Measurements from ENCODE around the gene SMYD3.
A peak's percentile ranks its signal among the peaks of the same experiment; 100 is the strongest.

The SMYD3 gene

DNA sequence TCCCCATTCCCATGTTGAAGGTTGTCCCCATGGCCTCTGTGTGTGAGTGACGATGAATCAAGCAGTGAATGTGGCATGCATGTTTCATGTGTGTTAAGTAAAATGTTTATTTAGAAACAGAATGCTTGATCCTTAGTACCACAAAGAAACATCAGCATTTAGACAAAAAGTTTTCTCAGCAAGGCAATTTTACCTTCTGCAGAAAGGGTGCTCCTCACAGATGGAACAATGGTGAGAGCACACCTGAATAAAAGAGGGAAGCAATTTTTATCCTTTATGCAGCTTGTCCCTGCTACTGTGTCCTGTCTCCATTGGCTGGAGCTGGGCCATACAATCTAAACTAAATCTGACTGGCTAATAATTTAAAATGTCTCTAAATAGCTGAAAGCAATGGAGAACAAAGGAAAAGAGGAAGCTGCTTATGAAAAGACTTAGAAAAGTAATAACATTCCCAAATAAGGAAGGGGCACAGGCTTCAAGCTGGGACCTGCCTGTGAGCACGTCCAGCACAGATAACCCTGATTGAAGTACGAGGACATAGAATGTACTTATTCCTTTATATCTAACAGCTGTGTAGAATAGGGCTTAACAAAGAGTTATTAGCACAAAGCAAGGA, 8.4 kb upstream of the SMYD3 start:
- no peak for DNase-seq

DNA sequence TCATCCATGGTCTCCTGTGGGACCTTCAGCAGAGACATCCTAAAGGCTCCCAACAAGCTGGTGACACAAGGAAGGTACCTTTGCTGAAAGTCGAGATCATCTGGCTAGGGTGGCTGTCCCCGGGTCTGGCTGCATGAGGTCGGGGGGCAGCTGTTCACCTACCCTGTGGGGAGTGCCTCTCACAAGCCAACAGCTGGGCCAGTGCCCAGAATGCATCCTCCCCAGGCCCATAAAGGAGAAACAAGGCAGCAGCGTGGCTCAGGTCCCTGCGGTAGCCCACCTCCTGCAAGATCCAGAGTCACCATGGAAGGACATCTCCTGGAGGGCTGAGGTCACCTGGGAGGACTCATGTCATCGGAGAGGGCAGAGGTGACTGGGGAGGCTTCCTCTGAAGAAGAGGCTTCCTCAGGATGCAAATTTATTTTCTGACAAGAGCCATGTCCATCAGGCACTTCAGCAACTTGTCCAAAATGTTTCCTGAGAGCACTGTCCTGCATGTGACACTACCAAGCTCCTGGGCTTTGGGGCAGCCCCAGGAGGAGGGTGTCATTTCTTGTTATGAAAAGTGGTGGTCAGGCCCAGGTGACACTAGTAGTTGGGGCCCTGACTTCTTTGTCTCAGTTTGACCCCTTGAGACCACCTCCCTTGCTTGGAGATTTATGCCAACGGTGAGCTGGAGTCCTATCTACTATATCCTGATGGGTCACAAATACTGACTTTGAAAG, 6.7 kb upstream of the SMYD3 start:
- DNase-seq = no peak

DNA sequence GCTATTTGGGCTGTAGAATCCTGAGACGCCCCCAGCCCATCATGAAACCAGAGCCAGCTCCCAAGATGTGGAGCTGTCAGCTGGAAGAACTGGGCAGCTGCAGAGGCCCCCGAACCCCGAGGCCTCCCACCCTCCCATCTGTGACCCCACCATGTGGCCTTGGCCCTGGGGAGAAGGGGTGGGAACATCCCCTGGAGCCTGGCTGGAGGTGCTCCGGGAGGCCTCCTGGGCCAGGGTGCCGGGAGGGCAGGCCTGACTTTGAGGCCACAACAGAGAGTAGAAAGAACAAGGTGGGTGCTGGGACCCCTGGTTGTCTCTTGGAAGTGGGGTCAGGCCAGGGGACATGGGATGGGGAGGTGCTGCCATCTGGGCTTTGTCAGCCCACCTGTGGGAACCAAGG, 6.0 kb upstream of the SMYD3 start:
- no peak for DNase-seq

DNA sequence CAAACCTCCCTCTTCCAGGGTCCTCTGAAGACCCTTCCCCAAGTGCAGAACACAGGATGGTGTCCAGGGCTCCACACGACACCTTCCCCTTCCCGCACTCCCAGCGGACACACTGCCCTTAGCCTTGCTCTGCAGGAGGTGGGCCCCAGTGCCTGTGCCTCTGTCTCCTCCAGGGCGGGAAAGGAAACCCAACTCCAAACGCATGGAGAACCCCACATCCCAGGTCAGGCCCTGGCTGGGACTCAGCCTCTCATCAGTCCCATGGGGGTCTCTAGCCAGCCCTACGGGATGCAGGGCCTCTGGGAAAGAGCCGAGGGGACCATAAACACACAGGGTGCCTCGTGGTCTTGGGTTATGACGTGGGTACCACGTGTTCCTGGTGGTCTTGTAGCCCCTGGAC, 5.6 kb upstream of the SMYD3 start:
- DNase-seq = no peak

DNA sequence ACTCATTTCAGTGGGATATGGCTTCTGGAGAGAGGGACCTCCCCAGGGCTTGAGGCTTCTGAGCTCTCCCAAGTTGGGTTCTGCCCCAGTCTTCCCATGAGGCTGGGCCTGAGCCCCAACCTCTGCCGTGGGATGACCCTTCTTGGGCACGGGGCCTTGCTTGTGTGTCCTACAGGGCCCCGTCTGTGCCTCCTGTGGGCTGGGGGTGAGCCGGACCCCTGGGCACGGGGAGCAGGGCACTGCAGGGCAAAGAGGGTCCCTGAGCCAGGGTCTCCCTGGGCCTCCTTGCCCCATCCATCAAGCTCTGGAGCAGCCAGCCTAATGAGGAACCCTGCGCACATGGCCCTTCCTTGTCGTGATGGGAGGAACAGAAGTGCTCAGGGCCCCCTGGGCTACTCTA, 5.2 kb upstream of the SMYD3 start:
- no peak for DNase-seq

DNA sequence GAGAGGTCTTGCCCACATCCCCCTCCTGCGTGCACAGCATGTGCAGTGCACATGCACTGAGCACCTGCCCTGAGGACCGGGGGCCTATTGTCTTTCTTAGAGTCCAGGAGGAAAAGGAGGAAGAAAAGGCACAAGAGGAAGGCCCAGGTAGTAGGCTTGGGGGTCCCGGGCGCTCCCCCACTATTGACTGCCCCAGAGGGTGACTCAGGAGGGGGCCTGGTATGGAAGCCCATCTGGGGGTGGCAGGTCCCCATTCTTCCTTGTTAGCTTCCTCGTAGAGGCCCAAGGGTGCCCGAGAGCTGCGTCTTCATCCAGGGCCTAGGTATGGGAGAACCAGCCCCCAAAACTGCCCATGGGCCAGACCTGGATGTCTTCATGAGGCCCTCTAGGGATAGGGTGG, 4.1 kb upstream of the SMYD3 start:
- no peak for DNase-seq

DNA sequence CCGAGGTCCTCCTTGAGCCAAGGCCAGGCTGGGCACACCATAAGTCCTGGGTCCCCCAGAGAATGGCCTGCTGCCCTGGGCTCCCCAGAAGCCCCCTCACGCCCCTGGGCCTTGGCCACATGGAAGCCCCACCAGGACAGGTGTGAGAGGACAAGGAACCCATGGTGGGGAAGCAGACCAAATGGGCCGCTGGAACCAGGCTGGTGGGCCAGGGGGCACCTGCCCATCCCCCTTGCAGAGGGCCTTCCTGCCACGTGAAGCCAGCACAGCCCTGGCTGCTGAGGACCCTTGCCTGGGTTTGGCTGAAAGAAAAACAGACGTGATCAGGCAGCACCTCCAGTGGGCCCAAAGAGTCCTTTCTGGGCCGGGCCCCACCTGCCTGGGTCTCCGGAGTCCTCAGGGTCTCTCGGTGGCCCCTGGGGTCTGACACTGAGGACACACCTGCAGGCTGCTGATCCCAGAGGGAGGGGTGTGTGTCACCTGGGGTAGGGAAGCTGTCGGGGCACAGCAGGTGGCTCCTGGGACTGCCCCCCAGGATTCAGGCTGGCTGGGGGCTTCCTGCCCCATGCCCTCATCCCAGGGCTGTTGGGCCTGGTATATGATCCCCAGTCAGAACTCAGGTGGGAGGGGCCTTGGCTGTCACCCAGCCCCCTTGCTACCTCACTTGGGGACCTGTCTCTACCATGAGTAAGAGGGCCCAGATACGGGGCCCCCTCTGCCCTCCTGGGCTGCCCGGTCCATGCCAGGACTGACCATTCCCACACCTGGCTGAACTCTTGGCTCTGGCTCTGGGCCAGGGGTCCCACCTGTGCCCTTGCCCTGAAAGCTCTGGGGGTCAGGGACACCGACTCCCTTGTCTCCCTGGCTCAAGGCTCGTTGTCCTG, 3.3 kb upstream of the SMYD3 start:
- DNase-seq = no peak

DNA sequence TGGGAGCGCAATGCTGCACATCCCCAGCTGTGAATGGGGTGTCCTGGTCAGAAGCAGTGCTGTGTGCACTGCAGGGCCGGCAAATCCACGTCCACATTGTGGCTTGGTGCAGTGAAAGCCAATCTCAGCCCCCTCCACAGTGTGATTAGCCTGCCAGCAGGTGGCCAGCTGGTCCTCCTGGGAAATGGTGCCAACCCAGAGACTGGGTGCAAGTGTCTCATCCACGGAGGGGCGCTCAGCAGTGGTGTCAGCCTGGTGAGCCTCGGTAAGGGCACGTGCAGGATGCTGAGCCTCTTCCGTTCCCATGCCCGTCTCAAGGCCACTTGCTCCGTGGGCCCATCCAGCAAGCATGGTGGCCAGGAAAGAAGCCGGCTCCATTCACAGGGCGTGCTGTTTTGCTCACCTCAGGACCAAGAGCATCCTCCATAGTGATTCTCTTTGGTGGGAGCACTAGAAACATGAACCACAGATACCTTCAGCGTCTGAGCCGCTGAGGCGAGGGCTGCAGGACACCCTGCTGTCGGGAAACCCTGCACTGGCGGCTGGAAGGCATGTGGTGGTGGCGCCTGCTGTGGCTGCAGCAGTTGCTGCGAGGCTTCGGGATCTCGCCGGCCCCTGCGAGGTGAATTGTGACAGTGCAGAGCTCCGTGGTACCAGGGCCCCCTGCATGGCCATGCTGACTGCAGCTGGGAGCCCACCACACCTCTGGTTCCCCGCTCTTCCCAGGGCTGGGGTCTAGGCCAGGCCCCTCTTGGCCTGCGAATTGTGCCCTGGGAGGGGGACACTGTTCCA, 2.0 kb upstream of the SMYD3 start:
- DNase-seq = no peak

DNA sequence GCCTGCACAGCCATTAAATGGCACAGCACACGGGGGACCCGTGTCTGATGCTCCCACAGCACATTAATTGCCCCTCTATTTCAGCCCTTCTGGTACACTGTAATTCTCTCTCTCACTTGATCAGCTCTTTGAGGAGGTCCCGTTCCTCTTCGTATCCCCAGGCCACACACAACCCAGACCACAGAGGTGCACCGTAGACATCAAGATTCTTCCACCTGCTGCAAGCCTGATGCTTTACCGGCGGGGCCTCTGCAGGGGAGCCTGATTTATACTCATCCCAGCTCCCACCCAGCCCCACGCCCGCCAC, 759 bp downstream of the SMYD3 start:
- DNase-seq = no peak

DNA sequence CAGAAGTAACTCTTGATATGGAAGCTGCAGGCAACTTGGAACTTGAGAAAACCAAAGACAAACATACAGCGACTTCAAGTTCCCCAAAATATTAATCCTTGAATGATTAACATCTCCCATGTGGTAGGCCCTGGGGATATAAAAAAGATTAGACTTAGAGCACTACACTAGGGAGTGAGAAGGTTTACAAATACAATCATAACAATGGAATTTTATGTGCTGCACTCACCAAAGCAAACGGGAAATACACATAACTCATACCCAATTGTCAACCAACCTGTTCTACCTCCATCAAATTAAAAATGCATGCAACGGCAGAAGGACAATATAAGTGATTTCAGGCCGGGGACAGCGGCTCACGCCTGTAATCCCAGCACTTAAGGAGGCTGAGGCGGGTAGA, 3.7 kb downstream of the SMYD3 start:
- no peak for DNase-seq

DNA sequence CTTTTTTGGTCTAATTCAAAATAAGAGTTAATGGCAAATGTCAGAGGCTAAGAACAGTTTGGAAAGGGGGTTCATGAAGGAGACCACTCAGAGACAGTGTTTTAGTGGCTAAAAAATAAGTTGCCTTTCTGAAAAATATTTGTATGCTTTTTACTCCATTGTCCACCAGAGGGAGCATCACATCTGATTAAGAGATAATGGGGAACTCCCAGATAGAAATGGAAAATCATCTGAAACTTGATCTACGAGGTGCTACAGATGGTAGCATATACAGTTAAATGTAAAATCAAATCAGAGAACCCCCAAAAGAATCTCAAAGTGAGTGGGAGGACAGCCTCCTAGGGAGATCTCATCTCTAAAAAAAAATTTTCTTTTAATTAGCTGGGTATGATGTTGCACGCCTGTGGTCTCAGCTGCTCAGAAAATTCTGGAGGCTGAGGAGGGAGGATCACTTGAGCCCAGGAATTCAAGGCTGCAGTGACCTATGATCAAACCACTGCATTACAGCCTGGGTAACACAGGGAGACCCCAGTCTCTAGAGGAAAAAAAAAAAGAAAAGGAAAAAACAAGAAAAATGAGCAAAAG, 9.7 kb downstream of the SMYD3 start:
- DNase-seq = peak; percentile 62

DNA sequence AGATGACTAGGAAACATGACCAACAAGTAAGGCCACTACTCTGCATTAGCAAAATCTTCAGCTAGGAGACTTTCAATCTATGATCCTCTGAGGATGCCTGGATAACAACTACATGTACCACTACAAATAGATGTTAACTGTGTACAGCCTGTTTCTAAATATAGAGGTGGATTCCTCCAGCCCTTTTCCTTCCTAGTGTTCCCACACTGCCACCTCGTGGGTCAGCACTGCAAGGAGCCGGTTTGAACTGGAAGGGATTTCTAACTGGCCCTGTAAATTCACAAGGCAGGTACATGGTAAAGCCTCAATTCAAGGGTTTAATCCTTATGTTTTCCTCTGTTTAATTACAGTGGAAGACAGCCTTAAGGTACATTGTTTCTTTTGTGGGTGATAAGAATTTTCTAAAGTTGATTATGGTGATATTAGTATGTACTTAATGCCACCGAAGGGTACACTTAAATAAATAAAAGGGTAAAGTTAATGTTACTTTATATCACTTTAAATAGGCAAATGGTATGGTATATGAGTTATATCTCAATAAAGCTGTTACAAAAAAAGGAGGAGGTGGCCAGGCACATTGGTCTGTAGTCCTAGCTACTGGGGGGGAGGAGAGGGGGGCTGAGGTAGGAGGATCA, 14.4 kb downstream of the SMYD3 start:
- DNase-seq = peak; percentile 88

DNA sequence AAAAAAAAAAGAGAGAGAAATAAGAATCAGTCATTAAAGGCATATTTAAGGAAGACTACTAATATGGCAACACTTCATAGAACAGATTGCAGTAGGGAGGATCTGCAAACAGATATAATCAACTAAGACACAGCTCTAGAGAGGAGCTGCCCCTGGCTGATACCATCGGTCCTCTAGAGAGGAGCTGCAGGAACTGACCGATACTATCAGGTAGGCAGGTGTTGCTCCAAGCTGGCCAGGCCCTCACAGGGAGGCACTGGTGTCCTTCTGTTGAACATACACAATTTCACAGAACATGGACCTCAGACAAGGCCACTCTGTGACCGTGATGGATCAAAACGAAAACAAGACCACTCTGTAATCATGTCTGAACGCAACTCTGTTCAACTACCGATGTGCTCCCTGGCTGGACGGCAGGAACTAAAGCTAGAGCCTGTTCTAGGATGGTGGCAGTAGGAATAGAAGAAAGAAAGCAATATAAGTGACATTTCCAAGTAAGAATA, 15.5 kb downstream of the SMYD3 start:
- no peak for DNase-seq

DNA sequence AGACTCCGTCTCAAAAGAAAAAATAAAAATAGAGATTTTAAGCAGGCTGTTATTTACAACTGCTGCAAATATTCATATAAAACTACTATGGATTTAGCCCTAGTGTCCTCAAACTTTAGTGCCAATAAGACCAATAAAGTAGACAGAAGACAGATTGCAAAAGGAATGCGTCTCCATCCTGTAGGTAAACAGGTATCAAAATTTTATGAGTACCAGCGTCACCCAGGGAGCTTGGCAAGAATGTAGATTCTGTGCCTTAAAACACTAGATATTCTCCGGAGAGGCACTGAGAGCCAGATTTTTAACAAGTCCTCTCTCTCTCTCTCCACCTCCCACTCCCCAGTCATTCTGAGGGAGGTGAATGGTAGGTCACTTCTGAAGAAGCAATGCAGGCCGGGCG, 18.4 kb downstream of the SMYD3 start:
- DNase-seq = no peak

DNA sequence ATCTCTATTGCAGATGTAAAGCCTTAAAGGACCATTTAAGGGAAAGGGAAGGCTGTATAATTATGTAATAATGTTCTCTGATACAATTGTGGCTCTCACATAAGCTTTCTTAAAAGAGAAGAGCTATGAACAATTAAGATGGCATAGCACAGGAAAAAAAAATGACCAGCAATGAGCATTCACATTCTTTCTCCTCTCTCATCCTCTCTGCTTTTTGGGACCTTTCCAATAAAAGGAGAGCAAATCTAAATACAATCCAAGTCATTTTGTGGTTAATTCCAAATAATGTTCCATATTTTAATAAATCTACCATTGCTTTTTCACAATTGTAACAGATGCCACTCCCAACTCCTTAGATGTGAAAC, 23.5 kb downstream of the SMYD3 start:
- DNase-seq = no peak

DNA sequence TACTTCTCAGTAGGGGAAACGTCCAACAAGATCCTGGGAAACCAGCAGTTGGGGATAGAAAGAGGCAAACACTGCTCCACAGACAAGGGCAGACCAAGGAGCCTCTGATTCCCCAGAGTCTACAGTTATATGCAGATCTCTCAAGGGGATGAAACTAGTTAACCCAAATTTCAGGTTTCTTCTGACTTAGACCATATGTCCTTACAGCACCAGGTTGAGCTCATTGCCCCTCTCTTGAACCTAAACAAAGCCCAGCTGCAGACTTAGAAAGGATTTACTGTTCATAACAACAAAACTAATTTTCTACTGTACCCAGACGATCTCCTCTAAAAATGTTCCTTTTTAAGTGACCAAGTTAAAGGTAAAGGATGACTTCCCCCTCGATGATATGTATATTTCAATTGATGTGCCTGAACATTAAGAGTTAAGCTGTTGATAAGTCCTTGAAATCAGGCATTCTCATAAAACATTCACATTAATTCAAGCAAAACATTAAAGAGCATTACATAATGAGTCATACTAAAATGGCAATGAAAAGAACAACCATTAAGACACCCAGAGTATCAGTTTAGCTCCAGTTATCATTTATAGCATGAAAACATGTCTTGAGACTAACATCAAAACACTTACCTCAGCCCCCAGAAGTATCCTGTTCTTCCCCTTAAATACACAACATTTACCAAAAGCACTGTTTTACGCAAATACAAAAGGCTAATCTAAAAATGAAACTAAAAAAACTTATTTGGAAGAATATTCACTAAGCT, 24.1 kb downstream of the SMYD3 start:
- peak; percentile 34 for DNase-seq

DNA sequence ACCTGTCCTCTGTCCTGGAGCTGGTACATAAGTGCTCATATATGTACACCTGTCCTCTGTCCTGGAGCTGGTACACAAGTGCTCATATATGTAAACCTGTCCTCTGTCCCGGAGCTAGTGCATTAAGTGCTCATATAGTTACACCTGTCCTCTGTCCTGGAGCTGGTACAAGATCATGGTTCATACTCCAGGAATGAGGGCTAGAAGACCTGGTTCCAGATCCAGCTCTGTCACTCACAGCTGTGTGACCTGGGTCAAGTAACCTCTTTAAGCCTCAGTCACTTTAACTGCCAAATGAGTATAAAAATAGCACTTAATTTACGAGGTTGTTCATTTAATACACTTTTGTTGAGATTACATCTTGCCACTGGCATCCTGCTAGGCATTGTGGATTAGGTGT, 28.0 kb downstream of the SMYD3 start:
- DNase-seq = no peak

DNA sequence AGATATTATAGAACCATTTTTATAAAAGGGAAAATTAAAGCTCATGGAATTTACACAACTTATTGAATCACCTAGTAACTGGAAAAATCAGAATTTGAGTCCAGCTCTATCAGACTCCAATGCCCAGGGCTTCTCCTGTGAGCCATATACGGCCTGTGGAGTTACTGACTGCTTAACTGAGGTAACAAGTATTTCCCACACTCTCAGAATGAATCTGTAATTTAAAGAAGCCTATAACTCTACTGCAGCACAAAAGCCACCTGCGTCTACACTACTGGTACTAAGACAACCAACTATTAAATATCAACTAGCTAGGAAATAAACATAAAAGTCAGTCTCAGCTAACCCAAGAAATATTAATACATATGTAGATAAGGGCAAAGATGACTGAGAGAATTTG, 29.4 kb downstream of the SMYD3 start:
- no peak for DNase-seq

DNA sequence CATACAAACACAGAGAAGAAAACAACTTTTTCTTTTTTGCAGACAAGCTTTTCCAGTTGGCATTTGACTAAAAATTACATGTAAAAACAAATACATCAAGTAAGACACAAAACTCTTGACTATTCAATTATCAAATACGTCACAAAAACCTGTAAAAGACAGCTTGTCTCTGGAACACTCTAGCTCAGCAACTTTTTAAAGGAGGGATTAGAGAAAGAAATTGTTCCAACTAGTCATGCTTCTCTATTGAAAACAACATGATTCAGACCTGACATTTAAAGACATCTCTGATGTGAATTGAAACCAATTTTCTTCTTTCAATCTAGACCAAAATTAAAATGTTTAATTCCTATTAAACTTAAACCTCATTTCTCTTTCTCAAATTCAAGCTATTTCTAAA, 30.3 kb downstream of the SMYD3 start:
- no peak for DNase-seq

DNA sequence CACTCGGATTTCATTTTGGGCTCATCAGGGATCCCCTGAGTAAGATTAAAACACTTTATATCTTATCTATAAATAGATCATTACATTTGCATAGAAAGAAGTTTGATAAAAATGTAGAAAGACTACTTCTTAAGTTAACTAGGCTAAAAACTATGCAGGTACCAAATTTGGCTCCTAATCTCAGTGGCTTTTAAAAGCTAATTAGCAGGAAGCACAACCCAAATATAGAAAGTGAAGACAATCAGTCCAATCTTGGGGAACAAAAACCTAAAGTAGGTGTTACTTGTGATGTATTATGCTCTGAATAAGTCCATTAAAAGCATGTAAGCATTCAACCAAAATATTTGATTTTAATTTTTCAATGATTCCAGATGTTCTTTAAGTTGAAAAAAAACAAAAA, 35.4 kb downstream of the SMYD3 start:
- DNase-seq = no peak

DNA sequence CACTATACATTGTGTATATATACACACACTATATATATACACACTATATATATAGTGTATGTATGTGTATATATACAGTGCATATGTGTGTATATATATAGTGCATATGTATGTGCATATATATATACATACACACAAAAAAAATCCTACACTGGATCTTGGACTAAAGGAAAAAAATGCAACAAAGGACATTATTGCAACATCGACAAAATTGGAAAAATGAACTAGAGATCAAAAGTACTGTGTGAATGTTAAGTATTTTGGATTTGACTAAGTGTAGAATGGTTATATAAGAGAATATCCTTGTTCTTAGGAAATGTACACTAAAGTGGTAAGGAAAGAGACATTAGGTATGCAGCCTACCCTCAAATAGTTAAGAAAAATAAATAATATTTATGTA, 36.5 kb downstream of the SMYD3 start:
- no peak for DNase-seq

DNA sequence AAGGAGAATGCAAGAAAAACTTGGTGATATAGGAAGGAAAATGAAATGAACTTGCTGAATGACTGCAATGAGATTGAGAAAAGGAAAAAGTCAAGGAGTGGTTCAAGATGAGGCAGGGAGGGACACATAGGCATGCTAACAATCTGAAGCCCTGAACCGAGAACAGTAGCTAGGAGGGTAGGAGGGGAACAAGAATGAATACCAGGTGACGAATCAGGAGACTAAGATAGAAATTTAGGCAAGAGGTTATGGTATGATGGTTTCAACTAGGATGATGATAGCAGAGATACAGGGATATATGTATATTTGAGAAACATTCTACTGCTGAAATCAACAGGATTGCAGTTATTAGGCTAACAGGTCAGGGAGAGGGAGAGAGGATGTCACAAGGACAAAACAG, 44.1 kb downstream of the SMYD3 start:
- DNase-seq = no peak

All from NCI-H2227 treated with DMSO at 0.1 percent for 48 hours (cell line).